ENCODE measurements around the gene CD7. TPM values are rescaled to one million over a fixed set of nuclear protein-coding genes. Genes with fewer than 3 reads are reported as not detected.
A peak's percentile ranks its signal among the peaks of the same experiment; 100 is the strongest.

The CD7 gene
- total RNA-seq, 4 donors from 2014 or later, result 11.6 to 15.4 (median 15.2) TPM; not detected in 1

- no peaks in the 10 kb centered on the region for H3K9me3 ChIP-seq
- H3K4me3 ChIP-seq, result peak overlapping the region; percentile 76 to 93 (median 88)
- H3K27me3 ChIP-seq, result no peaks in the 10 kb centered on the region
- no peaks in the 10 kb centered on the region for H3K36me3 ChIP-seq
- peak overlapping the region; percentile 98 to 100 (median 99) for H3K27ac ChIP-seq
- TF ChIP-seq, protein P1, sequence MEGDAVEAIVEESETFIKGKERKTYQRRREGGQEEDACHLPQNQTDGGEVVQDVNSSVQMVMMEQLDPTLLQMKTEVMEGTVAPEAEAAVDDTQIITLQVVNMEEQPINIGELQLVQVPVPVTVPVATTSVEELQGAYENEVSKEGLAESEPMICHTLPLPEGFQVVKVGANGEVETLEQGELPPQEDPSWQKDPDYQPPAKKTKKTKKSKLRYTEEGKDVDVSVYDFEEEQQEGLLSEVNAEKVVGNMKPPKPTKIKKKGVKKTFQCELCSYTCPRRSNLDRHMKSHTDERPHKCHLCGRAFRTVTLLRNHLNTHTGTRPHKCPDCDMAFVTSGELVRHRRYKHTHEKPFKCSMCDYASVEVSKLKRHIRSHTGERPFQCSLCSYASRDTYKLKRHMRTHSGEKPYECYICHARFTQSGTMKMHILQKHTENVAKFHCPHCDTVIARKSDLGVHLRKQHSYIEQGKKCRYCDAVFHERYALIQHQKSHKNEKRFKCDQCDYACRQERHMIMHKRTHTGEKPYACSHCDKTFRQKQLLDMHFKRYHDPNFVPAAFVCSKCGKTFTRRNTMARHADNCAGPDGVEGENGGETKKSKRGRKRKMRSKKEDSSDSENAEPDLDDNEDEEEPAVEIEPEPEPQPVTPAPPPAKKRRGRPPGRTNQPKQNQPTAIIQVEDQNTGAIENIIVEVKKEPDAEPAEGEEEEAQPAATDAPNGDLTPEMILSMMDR (IDR thresholded peaks at IDR 0.05), result no peak
- TF ChIP-seq POLR2A (IDR thresholded peaks at IDR 0.05), result peak; percentile 96 to 97
- H3K4me1 ChIP-seq, result peaks cover 0 to 60% (median 8%) of the 10 kb centered on the region in 4 donors
- peak; percentile 95 to 98 (median 96) for DNase-seq
Observed at GRCh38 chr17:82292251-82293154, 24.9 kb downstream of the CD7 start.

DNA sequence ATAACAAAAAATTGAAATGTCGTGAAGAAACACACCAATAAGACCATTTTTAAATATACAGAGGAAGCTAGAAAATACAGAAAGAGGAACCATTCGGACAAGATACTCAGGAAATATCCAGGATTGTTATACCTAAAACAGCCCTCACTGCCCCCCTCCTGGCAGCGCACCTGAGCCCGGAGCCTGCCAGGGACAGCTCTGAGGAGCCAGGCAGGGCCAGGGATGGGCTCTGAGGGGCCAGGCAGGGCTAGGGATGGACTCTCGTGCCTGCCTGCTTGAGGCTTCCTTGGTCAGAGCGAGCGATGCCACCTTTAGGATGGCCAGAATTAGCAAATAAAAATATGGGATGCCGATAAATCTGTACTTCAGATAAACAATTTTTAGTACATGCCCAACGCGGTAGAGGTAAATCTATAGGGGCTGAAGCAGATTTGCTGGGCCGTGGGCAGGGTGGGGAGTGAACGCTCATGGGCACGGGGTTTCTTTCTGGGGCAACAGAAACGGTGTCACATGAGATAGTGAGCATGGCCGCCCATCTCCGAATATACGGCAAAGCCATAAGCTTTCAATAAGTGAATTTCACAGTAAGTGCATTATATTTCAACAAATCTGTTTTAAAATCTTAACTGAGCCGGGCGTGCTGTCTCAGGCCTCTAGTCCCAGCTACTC lies 25.7 kb downstream of the CD7 start:
- peaks cover 0 to 59% (median 5%) of the 10 kb centered on the region in 4 donors for H3K4me1 ChIP-seq

GRCh38 chr17:82287868-82288801 lies 29.3 kb downstream of the CD7 start:
- Histone ChIP-seq H3K9me3 (no peaks in the 10 kb centered on the region), H3K27me3 (no peaks in the 10 kb centered on the region), H3K4me3 (no peak overlapping the region), H3K36me3 (no peaks in the 10 kb centered on the region), H3K27ac (peak overlapping the region in 3 of 4 donors; percentile 56 to 75 (median 72)), H3K4me1 (peaks cover 0 to 28% (median 3%) of the 10 kb centered on the region in 4 donors)
- TF ChIP-seq, protein P1 (IDR thresholded peaks at IDR 0.05), result no peak
- no peak for TF ChIP-seq POLR2A (IDR thresholded peaks at IDR 0.05)
- peak in 2 of 3 donors; percentile 91 to 93 for DNase-seq

More for the DNA sequence above, 25.7 kb downstream of the CD7 start:
- Histone ChIP-seq H3K27me3 (no peaks in the 10 kb centered on the region), H3K36me3 (no peaks in the 10 kb centered on the region), H3K9me3 (no peaks in the 10 kb centered on the region), H3K4me3 (peak overlapping the region; percentile 76 to 93 (median 88)), H3K27ac (peak overlapping the region; percentile 98 to 100 (median 99))
- no peak for DNase-seq
- TF ChIP-seq POLR2A (IDR thresholded peaks at IDR 0.05), result no peak

DNA sequence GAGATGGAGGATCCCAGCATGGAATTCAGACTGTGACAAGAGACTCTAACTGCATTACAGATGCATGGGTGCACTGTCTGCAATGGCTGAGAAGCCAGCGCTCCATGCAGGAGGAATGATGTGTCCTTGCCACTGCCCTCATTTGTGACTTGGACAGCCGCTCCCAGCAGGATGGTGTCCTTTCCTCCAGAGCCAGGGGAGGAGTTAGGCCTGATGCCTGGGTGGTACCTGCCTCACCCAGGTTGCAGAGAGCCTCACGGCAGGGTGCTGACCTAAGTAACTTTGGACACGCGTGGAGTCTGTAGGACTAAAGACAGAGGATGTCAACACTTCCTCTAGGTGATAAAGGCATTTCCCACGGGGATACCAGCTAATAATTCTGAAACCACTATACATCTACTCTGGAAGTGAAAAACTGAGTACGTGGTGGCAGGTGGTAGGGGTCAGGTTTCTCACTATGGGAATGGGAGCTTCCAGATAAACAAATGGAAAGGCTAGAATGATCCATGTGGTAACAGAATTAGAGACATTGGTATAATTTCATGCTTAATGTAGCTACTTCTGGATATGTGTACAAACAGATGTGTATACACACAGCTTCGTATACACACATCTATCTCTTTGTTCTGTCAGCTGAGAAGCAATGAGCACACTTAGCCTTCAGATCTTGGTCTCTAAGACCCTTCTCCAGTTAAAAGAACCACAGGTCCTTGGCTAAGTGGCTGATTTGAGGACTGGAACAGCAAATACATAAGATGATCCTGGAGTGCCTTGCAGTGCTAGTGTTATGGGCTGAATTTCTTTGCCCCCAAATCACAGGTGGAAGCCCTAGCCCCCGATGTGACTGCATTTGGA lies 30.2 kb downstream of the CD7 start:
- no peaks in the 10 kb centered on the region for H3K9me3 ChIP-seq
- H3K27me3 ChIP-seq, result no peaks in the 10 kb centered on the region
- no peaks in the 10 kb centered on the region for H3K36me3 ChIP-seq
- peak in 1 of 3 donors; percentile 54 for DNase-seq
- no peak overlapping the region for H3K4me3 ChIP-seq
- TF ChIP-seq, protein P1 (IDR thresholded peaks at IDR 0.05), result no peak
- TF ChIP-seq POLR2A (IDR thresholded peaks at IDR 0.05), result no peak
- H3K4me1 ChIP-seq, result peaks cover 0 to 28% (median 4%) of the 10 kb centered on the region in 4 donors
- peak overlapping the region in 3 of 4 donors; percentile 56 to 75 (median 72) for H3K27ac ChIP-seq

- no peak for DNase-seq
- Histone ChIP-seq H3K9me3 (no peaks in the 10 kb centered on the region), H3K27me3 (no peaks in the 10 kb centered on the region), H3K4me1 (peaks cover 0 to 35% (median 2%) of the 10 kb centered on the region in 4 donors), H3K4me3 (no peak overlapping the region), H3K27ac (peak overlapping the region in 1 of 4 donors; percentile 27), H3K36me3 (no peaks in the 10 kb centered on the region)
- TF ChIP-seq, protein P1 (IDR thresholded peaks at IDR 0.05), result no peak
- no peak for TF ChIP-seq POLR2A (IDR thresholded peaks at IDR 0.05)
Observed at GRCh38 chr17:82285141-82285540, 32.3 kb downstream of the CD7 start.
